HL-60/S4 treated with phorbol 12-myristate 13-acetate at 8.2 ng/mL for 4 days and 3 days (cell line): ENCODE measurements around the gene PIGR.

Source experiments
- in situ Hi-C: fragments of 300-500 bp; cut with MboI; formaldehyde crosslinking; loops from 2 replicates; pipeline ENCODE4 v1.15.0; 2022; ENCODE audit warnings: low sequenced_read_pairs

The PIGR gene

GRCh38 chr1:206939131-206939530 lies 7.1 kb downstream of the PIGR start:
- in situ Hi-C loops, result no loop called here

GRCh38 chr1:206937425-206937824 lies 8.8 kb downstream of the PIGR start:
- in situ Hi-C loops, result no loop called here

GRCh38 chr1:206935491-206936067 lies 10.7 kb downstream of the PIGR start:
- in situ Hi-C loops, result no loop called here

DNA sequence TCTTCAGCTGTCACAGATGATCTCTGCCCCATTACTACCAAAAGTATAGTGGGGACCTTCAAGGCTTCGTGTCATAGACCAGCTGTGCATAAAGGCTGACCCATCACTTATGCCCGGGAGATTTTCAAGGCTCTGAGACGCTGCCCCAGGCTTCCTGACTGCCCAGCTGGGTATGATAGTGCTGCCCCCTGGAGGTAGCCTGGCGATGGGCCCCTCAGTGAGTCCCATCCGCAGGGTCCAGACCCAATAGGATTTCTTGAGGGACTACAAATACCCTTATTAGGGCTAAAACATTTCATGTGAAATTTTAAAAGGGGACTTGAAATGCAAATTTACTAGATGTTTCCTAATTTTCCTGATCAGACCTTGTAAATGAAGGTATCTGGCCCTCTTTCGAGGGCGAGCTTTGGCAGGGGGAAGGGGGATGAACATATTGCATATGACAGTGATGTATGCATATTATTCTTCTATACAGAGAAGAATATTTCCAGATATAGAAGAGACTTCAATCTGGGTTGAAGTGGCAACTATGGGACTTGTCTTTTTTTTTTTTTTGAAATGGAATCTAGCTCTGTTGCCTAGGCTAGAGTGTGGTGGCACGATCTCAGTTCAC lies 12.8 kb downstream of the PIGR start:
- in situ Hi-C loops, result no loop called here

DNA sequence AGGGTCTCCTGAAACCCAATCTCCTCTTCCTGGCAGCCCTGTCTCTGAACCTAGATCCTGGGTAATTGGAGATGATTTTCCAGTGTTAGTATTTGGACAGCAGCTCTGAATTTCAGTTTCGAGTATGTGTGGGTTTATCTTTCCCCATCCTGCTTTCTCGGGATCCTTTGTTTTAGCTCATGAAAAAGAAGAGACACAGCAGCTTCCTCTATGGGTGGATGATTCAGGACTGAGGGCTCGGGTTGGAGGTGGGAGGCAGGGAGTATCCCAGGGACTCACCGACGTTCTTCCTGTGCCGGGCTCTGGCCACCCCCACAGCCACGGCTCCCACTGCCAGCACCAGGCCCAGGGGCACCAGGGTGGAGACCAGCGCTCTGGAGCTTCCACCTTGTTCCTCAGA lies 14.1 kb downstream of the PIGR start:
- in situ Hi-C loops, result no loop called here

GRCh38 chr1:206931709-206932108 lies 14.6 kb downstream of the PIGR start:
- in situ Hi-C loops, result no loop called here

GRCh38 chr1:206930210-206930798 lies 16.0 kb downstream of the PIGR start:
- in situ Hi-C loops, result no loop called here

DNA sequence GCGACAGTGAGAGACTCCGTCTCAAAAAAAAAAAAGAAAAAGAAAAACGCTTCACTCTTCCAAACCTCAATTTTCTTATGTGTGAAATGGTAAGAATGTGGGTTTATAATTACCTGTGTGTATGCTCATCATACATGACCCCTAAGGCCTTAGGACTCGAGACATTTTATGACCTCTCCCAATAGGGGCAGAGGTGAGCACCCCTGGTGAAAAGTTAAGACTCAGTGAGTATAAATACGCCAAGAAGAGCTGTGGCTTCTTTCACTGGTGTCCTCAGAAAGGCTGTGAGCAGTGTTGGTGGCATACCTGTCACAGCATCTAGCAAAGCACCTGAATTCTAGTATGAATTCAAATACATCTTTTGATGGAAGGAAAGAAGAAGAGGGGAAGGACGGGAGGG lies 16.7 kb downstream of the PIGR start:
- in situ Hi-C loops, result no loop called here

GRCh38 chr1:206926286-206926685 lies 20.0 kb downstream of the PIGR start:
- in situ Hi-C loops, result no loop called here

DNA sequence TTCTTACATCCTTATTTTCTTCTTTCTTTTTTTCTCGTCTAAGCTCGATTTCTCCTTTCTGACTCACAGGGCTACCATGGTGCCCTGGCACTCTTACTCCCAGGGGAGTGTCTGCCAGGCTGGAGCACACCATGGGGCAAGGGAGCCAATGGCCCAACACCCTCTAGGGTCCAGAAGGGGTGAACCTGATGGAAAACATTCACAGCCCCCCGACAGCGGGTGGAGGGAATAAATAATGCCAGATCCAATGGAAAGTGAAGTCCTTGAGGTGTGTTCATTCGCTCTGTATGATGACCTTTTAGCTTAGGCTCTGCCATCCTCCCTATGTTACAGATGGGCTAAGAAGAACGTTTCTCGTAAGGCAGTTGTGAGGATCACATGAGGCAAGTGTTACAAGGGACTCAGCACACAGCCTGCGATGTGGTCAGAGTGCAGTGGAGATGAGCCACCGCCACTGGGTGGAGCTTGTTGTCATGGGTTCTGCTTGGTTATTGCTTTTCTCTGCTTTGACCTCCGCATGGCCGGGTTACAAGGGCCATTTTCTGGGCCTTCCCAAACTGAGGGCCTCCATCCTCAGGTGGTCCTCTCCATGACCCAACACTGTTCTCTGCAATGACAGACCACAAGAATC lies 21.0 kb downstream of the PIGR start:
- in situ Hi-C loops, result no loop called here

- in situ Hi-C loops, result loop anchor here (25.0 kb wide), 1 partner anchor 187 kb away; no protein-coding TSS in a partner anchor
These were observed 21.6 kb downstream of the PIGR start for GRCh38 chr1:206924592-206925105.

- in situ Hi-C loops, result loop anchor here (25.0 kb wide), 1 partner anchor 187 kb away; no protein-coding TSS in a partner anchor
These were observed 22.2 kb downstream of the PIGR start for GRCh38 chr1:206923961-206924557.

- in situ Hi-C loops, result loop anchor here (25.0 kb wide), 1 partner anchor 186 kb away; no protein-coding TSS in a partner anchor
These were observed 23.0 kb downstream of the PIGR start for GRCh38 chr1:206923009-206923960.

DNA sequence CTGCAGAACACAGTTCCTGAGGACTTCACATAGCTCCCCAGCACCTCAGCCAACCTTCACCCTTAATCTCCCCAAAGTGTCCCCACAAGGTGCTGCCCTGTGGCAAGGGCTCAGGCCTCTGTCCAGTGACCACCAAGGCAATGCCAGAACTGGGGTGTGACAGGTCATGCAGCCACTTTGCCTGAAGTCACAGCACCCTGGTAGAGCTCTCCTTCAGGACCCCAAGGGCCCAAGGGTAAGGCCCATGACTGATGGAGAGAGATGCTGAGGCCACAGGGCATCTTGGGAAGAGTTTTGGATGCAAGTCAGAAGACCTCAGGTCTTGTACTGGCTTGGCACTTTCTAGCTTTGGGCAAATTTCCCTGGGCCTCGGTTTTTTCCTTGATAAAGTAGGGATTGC lies 23.7 kb downstream of the PIGR start:
- in situ Hi-C loops, result loop anchor here (25.0 kb wide), 1 partner anchor 185 kb away; no protein-coding TSS in a partner anchor

DNA sequence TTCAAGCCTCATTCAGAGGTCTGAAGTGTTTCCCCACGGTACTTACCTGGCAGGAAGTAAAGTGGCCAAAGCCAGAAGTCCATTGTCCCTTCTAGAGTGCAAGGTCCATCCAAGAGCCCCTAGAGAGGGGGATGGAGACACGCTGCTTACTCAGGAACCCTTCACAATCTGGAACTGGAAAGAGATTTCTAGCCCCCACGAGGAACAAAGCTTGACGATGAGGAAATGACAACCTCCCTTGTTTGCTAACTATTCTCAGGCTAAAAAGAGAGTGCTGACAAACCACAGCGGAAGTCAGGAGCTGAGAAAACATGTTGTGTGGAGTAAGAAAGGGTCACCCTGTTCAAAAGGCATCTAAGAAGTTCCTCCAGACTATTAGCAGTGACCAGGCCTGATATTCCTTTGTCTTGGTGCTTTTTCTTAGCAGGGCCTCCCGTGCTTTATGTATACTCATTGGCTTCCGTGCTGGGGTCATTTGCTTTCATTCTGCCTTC lies 24.4 kb downstream of the PIGR start, which contains the start of gene FCMR:
Gene FCMR (minus strand): TSS at position 170 of the 494 bp plus-strand sequence. CDS start 87 bp downstream, at position 83.
- in situ Hi-C loops, result loop anchor here (25.0 kb wide), 1 partner anchor 185 kb away; no protein-coding TSS in a partner anchor

DNA sequence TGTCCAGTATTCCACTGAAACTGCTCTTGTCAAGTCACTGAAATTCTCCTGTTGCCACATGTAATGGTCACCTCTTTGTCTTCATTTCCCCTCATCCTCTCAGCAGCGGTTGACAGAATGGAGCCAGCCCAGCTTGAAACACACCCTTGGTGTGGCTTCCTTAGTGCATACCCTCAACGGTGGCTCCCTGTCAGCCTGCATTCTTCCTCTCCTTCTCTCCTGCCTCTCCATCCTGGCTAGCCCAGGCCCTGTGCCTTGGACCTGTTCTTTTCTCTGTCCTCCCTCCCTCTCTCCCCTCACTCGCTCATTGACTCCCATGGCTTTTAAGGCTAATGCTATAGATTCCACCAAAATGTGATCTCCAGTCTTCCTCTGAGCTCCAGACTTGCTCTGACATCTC lies 28.2 kb downstream of the PIGR start:
- in situ Hi-C loops, result loop anchor here (25.0 kb wide), 1 partner anchor 181 kb away; no protein-coding TSS in a partner anchor

DNA sequence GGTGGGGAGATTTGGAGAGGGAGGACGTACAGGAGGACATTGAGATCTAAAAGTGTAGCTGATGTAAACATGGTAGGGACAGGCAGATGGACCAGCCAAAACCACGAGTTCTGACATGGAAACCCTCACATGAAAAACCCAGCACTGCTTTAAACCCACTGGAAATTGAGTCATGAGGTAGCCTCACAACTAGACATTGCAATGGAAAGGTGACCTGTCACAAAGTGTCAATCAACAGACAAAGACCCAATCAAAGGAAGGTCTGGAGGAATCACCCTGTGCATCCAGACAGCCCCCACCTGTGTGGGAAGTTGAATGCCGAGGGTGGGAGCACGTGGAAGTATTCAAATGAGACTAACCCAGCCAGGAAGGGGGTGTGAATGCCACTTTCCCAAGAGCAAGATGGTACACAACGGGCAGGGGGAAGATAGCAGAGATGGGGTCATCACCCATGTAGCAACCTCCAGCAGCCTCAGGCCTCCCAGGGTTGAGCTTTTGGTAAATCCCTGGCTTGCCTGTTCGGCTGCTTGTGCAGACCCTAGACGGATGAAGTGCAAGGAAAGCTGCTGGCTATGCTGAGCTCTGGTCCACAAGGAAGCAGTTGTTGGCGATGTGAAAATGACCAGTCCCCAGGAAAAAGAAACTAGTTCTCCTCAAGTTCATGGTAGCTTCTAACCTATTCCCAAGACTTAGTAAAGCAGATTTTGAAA lies 30.1 kb downstream of the PIGR start:
- in situ Hi-C loops, result loop anchor here (25.0 kb wide), 1 partner anchor 179 kb away; no protein-coding TSS in a partner anchor

DNA sequence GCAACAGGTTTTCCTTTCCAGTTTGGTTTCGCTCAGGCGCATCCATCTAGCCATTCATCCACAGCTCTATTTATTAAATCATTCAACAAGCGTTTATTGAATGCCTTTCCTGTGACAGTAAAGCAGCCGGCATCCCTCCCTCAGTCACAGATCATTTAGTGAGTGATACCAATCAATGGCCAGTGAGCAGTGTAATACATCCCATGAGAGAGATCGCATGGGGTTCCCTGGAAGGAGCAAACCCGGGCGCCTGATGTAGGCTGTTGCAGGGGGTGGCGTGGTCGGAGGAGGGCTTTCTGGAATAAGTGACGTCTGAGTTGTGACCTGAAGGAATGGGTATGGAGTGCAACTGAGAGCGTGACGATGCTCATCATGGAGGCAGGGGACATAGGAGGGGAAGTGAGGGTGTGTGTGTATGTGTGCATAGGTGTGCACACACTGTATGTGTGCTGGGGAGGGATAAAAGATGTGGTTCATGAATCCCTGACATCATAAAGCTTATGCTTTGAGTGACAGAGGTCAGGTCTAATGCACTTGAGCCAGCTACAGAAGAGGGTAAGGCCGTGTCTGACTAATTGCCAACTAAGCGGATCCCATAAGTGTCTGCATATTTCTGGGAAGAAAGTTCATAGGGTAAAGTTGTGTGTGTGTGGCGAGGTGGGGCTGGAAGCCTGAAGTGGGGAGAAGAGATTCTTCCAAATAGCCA lies 31.1 kb downstream of the PIGR start:
- in situ Hi-C loops, result loop anchor here (25.0 kb wide), 1 partner anchor 178 kb away; no protein-coding TSS in a partner anchor
